Psoas muscle (tissue), 8 donors: ENCODE data around the gene PP2D1. TPM values are rescaled to one million over a fixed set of nuclear protein-coding genes. Genes with fewer than 3 reads are reported as not detected.
"Not testable (repeated sequence)": the region's sequence is repeated elsewhere in the genome, so short reads cannot be mapped to it uniquely, and the experiment has no call there.

Experiments used
- ATAC-seq, 4 donors: fragments of 200-7000 bp; cut with Tn5 transposase; one replicate each; pipeline ENCODE4 v1.9.1; 2020; ENCODE audit warnings: moderate library complexity in 3 of 4, mild to moderate bottlenecking in 2 of 4
- DNase-seq, 2 donors: peaks; one replicate each; pipeline ENCODE4 v3.0.0-alpha.2; 2020
- H3K27ac ChIP-seq: fragments of 200-600 bp; one replicate; pipeline ENCODE4 v1.8.0; 2022
- H3K27me3 ChIP-seq, 3 donors: fragments of 200-600 bp in 1 of 3; one replicate each; pipeline versions ENCODE4 v1.6.1 to v1.8.0; 2013 to 2022; ENCODE audit warnings: low read length in 2 of 3, mild to moderate bottlenecking in 2 of 3, moderate library complexity in 1 of 3; ENCODE audit not compliant: insufficient read depth in 3 of 3
- H3K36me3 ChIP-seq, 2 donors: fragments of 200-600 bp in 1 of 2; one replicate each; pipeline versions ENCODE4 v1.6.1 to v1.8.0; 2013 to 2022; ENCODE audit warnings: low read depth in 1 of 2, mild to moderate bottlenecking in 1 of 2, moderate library complexity in 1 of 2; ENCODE audit not compliant: insufficient read depth in 1 of 2
- H3K4me1 ChIP-seq: fragments of 200-600 bp; one replicate; pipeline ENCODE4 v1.8.0; 2022
- H3K4me3 ChIP-seq: fragments of 200-600 bp; one replicate; pipeline ENCODE4 v1.8.0; 2022; ENCODE audit warnings: mild to moderate bottlenecking
- H3K9me3 ChIP-seq: fragments of 200-600 bp; one replicate; pipeline ENCODE4 v1.8.0; 2022
- WGBS, 3 donors: extraction: QIAGEN DNeasy Blood & Tissue Kit; methylation state at CpG; one replicate each; pipeline versions ENCODE4 v1.1.6 to v1.1.7; 2013; 5-methylcytosine and 5-hydroxymethylcytosine counted together
- intact Hi-C, 2 donors: fragments of 100-400 bp; cut with DNase I; formaldehyde crosslinking; loops; one replicate each; pipeline versions ENCODE4 v1.11.0 to v1.14.2; 2022
- polyA plus RNA-seq, 3 donors: library from polyadenylated mRNA; stranded (reverse); fragments of 200-250 nt; gene quantifications; one replicate each; pipeline ENCODE4 v1.2.3, GENCODE V29; 2013
- total RNA-seq, 4 donors: library from RNA; stranded (reverse); fragmentation: NEBNext Ultra II Directional in 2 of 4; extraction: Animal tissue kit (Norgen Biotek cat#: 25700) in 2 of 4; gene quantifications; one replicate each; pipeline versions ENCODE4 v1.2.1 to v1.2.4, GENCODE V29; 2021 to 2023
- TF ChIP-seq, protein P1 (sequence below): fragments of 200-600 bp; IDR thresholded peaks from one replicate; pipeline ENCODE4 v1.8.0; 2022; ENCODE audit warnings: antibody characterized with exemption
- donor health status: healthy with polysubstance abuse.
- donor health status: DM: no; HTN: no; CAD: no; lungs with moderate emphysema.
- donor health status: Bipolar disorder and iron deficiency.
- donor health status: healthy.
- donor health status: DM: yes; HTN: yes; CAD: no.
- donor health status: DM: no; HTN: no; CAD: no.
- donor health status: DM: no; HTN: no; CAD: no.
- donor health status: DM: yes; HTN: yes; CAD: no.

PP2D1 gene
- total and polyA plus RNA-seq, 7 donors: not detected

DNA sequence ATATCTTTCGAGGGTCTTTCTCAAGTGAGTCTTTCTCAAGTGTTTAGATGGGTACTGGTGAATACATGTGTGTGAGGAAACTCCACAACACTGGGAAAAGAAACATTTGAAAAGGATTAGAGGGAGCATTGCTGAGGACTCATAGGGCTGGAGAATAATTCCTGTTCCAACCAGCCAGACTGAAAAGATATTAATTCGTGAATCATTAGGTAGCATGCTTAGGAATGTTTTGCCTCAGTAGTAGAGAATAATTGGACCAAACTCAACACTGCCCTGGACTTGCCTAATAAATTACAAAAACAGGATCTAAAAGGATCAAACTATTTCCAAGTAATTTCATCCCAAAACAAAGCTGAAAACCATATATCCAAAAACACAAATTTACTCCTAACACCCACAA lies 17.3 kb downstream of the PP2D1 start:
- no peak for DNase-seq
- H3K4me1 ChIP-seq: no peaks in the 10 kb centered on the region
- no peak overlapping the region for H3K4me3 ChIP-seq
- no peaks in the 10 kb centered on the region for H3K9me3 ChIP-seq
- TF ChIP-seq, protein P1, sequence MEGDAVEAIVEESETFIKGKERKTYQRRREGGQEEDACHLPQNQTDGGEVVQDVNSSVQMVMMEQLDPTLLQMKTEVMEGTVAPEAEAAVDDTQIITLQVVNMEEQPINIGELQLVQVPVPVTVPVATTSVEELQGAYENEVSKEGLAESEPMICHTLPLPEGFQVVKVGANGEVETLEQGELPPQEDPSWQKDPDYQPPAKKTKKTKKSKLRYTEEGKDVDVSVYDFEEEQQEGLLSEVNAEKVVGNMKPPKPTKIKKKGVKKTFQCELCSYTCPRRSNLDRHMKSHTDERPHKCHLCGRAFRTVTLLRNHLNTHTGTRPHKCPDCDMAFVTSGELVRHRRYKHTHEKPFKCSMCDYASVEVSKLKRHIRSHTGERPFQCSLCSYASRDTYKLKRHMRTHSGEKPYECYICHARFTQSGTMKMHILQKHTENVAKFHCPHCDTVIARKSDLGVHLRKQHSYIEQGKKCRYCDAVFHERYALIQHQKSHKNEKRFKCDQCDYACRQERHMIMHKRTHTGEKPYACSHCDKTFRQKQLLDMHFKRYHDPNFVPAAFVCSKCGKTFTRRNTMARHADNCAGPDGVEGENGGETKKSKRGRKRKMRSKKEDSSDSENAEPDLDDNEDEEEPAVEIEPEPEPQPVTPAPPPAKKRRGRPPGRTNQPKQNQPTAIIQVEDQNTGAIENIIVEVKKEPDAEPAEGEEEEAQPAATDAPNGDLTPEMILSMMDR: no peak
- H3K27me3 ChIP-seq: no peaks in the 10 kb centered on the region
- no peak for ATAC-seq
- no peak overlapping the region for H3K27ac ChIP-seq
- WGBS, 3 donors: 70 to 78% (median 72%) methylated on average over 2 of the region's 2 CpGs
- intact Hi-C loops: no loop called here
- no peaks in the 10 kb centered on the region for H3K36me3 ChIP-seq

DNA sequence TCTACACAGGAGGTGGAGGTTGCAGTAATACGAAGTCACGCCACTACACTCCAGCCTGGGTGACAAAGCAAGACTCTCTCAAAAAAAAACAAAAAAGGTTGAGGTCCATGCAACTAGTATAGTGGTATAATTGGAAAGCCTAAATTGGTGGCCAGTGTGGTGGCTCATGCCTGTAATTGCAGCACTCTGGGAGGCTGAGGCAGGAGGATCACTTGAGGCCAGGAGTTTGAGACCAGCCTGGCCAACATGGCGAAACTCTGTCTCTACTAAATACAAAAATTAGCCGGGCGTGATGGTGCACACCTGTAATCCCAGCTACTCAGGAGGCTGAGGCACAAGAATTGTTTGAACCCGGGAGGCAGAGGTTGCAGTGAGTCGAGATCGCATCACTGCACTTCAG lies 23.2 kb downstream of the PP2D1 start:
- H3K4me1 ChIP-seq, ATAC-seq, DNase-seq, intact Hi-C loops, H3K4me3 ChIP-seq, H3K9me3 ChIP-seq, H3K27ac ChIP-seq, H3K27me3 ChIP-seq: not testable (repeated sequence)
- WGBS, 3 donors: 96 to 98% (median 96%) methylated on average over 8 of the region's 8 CpGs
- peaks cover 0 to 25% of the 10 kb centered on the region in 2 donors for H3K36me3 ChIP-seq

DNA sequence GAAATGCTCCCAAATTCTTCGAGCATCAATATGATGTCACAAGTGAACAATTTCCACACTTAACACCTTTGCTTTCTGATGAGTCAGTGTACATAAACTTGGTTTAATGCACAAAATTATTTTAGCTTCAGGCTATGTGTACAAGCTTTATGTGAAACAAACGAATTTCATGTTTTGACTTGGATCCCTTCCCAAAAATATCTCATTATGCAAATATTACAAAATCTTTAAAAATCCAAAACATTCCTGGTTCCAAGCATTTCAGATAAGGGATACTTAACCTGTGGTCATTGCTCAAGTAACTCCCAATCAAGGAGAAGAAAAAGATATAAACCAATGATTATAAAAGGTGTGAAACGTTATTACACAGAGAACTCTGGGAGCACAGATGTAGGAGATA lies 40.0 kb downstream of the PP2D1 start:
- ATAC-seq (no peak), DNase-seq (no peak)
- 39 to 52% (median 44%) methylated on average over 3 of the region's 3 CpGs for WGBS, 3 donors
- Histone ChIP-seq H3K9me3 (no peaks in the 10 kb centered on the region), H3K27ac (no peak overlapping the region), H3K4me3 (no peak overlapping the region), H3K27me3 (no peaks in the 10 kb centered on the region), H3K36me3 (peaks cover 2 to 32% of the 10 kb centered on the region in 2 donors), H3K4me1 (peaks cover under 1% of the 10 kb centered on the region)
- intact Hi-C loops: no loop called here
- TF ChIP-seq, protein P1: no peak

DNA sequence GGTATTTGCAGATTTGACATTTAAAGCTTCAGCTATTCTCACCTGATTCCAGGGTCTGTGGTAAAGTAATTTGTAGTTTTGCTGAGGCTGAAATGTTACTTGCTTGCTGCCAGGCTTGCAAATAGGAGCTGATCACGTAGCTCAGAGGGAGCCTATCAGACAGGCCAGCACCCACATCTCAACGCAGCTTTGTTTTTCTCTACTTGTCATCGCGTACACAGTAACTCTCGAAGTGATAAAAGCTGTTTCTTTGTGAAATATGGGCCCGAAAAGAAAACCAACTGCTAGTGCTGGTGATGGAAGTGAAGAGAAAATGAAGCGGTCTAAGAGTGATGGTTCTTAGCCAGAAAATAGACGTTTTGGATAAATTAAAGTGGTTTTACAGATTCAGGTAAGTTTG lies 41.7 kb downstream of the PP2D1 start:
- intact Hi-C loops: no loop called here
- H3K4me3 ChIP-seq: no peak overlapping the region
- TF ChIP-seq, protein P1: no peak
- WGBS, 3 donors: 92 to 95% (median 94%) methylated on average over 8 of the region's 8 CpGs
- H3K27me3 ChIP-seq: no peaks in the 10 kb centered on the region
- no peaks in the 10 kb centered on the region for H3K9me3 ChIP-seq
- H3K4me1 ChIP-seq: peaks cover 9% of the 10 kb centered on the region
- H3K36me3 ChIP-seq: peaks cover 0 to 14% of the 10 kb centered on the region in 2 donors
- ATAC-seq: no peak
- no peak for DNase-seq
- no peak overlapping the region for H3K27ac ChIP-seq

DNA sequence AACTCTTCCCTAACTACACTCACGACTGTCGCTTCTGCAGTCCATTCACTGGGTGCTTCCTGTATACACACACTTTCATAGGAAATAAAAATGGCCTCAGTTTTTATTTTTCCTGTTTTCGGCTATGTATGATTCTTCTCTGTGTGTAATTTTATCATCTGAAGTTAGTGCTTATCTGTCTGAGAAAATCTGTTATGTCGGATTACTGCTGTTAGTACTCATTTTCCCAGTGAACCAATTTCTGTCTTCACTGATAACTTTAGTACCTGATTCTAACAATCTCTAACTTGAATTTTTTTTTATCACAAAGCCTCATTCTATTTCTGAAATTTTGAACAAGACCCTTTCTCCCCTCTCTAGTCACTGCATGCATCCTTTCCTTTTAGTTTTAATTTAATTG lies 44.3 kb downstream of the PP2D1 start:
- 77 to 87% (median 81%) methylated on average over 4 of the region's 4 CpGs for WGBS, 3 donors
- Histone ChIP-seq H3K36me3 (no peaks in the 10 kb centered on the region), H3K9me3 (no peaks in the 10 kb centered on the region), H3K27ac (no peak overlapping the region), H3K4me3 (no peak overlapping the region), H3K27me3 (no peaks in the 10 kb centered on the region), H3K4me1 (peaks cover 9% of the 10 kb centered on the region)
- TF ChIP-seq, protein P1: no peak
- intact Hi-C loops: no loop called here
- DNase-seq (no peak), ATAC-seq (no peak)
